Parathyroid adenoma (tissue), 2 donors: ENCODE measurements around the gene PDGFD.

Experiments
- H2AFZ ChIP-seq: fragments of 300-600 bp; sonication (generic); one replicate; pipeline ENCODE4 v1.7.0; 2017; ENCODE audit warnings: antibody characterized with exemption, mild to moderate bottlenecking
- H3K27ac ChIP-seq: fragments of 300-600 bp; sonication (generic); one replicate; pipeline ENCODE4 v1.7.0; 2017
- H3K27me3 ChIP-seq: fragments of 300-600 bp; sonication (generic); one replicate; pipeline ENCODE4 v1.7.0; 2017; ENCODE audit warnings: low read length; ENCODE audit not compliant: control insufficient read depth, insufficient read depth
- H3K36me3 ChIP-seq: fragments of 300-600 bp; sonication (generic); one replicate; pipeline ENCODE4 v1.7.0; 2017; ENCODE audit warnings: low read length; ENCODE audit not compliant: control insufficient read depth, insufficient read depth
- H3K4me1 ChIP-seq: fragments of 300-600 bp; sonication (generic); one replicate; pipeline ENCODE4 v1.7.0; 2017; ENCODE audit warnings: control low read depth
- H3K4me2 ChIP-seq: fragments of 300-600 bp; sonication (generic); one replicate; pipeline ENCODE4 v1.7.0; 2017; ENCODE audit warnings: low read length
- H3K4me3 ChIP-seq: fragments of 300-600 bp; sonication (generic); one replicate; pipeline ENCODE4 v1.7.0; 2017; ENCODE audit warnings: low read depth, low read length
- H3K79me2 ChIP-seq: fragments of 300-600 bp; sonication (generic); one replicate; pipeline ENCODE4 v1.7.0; 2017; ENCODE audit warnings: control low read depth
- H3K9ac ChIP-seq: fragments of 300-600 bp; sonication (generic); one replicate; pipeline ENCODE4 v1.7.0; 2017; ENCODE audit warnings: mild to moderate bottlenecking
- H3K9me3 ChIP-seq: fragments of 300-600 bp; sonication (generic); one replicate; pipeline ENCODE4 v1.7.0; 2017; ENCODE audit warnings: low read length; ENCODE audit not compliant: control insufficient read depth
- TF ChIP-seq, protein P1 (sequence below): fragments of 300-600 bp; sonication (generic); IDR thresholded peaks from one replicate; pipeline ENCODE4 v1.7.0; 2017; ENCODE audit warnings: antibody characterized with exemption, mild to moderate bottlenecking
- donor health status: primary hyperparathyroidism.

PDGFD gene

DNA sequence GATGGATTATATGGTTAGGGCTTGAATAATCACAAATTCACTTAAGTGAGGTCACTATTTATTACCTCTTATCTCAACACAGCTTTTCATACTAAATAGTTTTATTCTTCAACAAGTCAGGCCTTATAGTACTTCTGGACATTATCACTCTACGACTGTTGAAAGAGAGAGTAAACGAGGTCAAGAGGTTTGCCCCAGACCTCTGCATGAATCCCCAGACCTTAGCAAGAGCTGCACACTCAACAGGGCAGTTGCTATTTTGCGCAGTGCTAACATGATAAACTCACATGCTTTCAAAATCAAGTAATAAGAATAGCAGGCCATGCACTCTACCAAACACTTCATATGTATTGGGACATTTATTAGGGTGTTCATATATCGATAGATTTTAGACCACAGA lies 67.0 kb downstream of the PDGFD start:
- H3K4me1 ChIP-seq, result no peaks in the 10 kb centered on the region
- no peaks in the 10 kb centered on the region for H3K79me2 ChIP-seq
- no peak overlapping the region for H3K9ac ChIP-seq
- no peaks in the 10 kb centered on the region for H3K27me3 ChIP-seq
- TF ChIP-seq, protein P1, sequence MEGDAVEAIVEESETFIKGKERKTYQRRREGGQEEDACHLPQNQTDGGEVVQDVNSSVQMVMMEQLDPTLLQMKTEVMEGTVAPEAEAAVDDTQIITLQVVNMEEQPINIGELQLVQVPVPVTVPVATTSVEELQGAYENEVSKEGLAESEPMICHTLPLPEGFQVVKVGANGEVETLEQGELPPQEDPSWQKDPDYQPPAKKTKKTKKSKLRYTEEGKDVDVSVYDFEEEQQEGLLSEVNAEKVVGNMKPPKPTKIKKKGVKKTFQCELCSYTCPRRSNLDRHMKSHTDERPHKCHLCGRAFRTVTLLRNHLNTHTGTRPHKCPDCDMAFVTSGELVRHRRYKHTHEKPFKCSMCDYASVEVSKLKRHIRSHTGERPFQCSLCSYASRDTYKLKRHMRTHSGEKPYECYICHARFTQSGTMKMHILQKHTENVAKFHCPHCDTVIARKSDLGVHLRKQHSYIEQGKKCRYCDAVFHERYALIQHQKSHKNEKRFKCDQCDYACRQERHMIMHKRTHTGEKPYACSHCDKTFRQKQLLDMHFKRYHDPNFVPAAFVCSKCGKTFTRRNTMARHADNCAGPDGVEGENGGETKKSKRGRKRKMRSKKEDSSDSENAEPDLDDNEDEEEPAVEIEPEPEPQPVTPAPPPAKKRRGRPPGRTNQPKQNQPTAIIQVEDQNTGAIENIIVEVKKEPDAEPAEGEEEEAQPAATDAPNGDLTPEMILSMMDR, result no peak
- H3K27ac ChIP-seq, result no peak overlapping the region
- H2AFZ ChIP-seq, result no peak overlapping the region
- no peak overlapping the region for H3K4me2 ChIP-seq
- H3K9me3 ChIP-seq, result no peaks in the 10 kb centered on the region
- H3K36me3 ChIP-seq, result no peaks in the 10 kb centered on the region
- H3K4me3 ChIP-seq, result no peak overlapping the region

DNA sequence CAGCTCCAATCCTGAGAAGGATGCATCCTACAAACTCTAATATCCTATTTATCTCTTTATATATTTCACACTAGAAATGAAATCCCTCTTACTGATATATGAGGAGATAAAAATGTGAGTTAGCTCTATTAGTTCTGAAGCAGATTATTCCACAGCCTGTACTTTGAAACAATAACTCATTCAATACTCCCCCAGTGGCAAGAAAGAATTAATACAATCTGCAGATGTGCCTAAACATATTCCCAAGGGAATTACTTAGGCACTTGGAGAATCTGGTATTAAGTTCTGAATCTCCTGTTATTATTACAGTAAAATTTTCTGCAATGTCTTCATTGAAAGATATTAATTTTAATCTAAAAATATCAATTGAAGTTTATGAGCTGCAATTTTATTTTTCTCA lies 68.2 kb downstream of the PDGFD start:
- Histone ChIP-seq H3K4me2 (no peak overlapping the region), H3K36me3 (no peaks in the 10 kb centered on the region), H3K9me3 (no peaks in the 10 kb centered on the region), H3K27me3 (no peaks in the 10 kb centered on the region), H2AFZ (no peak overlapping the region), H3K9ac (no peak overlapping the region), H3K4me1 (no peaks in the 10 kb centered on the region), H3K4me3 (no peak overlapping the region), H3K79me2 (no peaks in the 10 kb centered on the region), H3K27ac (no peak overlapping the region)
- TF ChIP-seq, protein P1, result no peak

DNA sequence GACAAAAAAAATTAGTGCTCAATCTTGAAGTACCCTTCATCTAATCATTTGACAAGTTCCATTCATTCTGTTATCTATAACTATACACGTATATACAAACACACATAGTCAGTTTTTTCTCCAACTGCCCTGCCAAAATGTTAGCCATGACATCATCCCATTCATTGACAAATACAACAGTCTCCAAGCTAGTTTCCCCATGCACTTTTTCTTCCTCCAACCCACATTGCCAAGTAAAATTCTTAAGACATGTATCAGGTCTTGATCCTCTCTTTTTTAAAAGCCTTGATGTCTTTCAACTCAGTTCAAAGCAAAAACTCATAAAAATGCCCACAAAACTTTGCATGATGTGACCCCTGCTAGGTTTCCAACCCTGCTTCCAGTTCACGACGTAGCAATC lies 69.4 kb downstream of the PDGFD start:
- TF ChIP-seq, protein P1, result no peak
- Histone ChIP-seq H3K27me3 (no peaks in the 10 kb centered on the region), H3K27ac (no peak overlapping the region), H3K4me2 (no peak overlapping the region), H3K9ac (no peak overlapping the region), H3K4me1 (no peaks in the 10 kb centered on the region), H3K9me3 (no peaks in the 10 kb centered on the region), H3K36me3 (no peaks in the 10 kb centered on the region), H3K79me2 (no peaks in the 10 kb centered on the region), H3K4me3 (no peak overlapping the region), H2AFZ (no peak overlapping the region)

DNA sequence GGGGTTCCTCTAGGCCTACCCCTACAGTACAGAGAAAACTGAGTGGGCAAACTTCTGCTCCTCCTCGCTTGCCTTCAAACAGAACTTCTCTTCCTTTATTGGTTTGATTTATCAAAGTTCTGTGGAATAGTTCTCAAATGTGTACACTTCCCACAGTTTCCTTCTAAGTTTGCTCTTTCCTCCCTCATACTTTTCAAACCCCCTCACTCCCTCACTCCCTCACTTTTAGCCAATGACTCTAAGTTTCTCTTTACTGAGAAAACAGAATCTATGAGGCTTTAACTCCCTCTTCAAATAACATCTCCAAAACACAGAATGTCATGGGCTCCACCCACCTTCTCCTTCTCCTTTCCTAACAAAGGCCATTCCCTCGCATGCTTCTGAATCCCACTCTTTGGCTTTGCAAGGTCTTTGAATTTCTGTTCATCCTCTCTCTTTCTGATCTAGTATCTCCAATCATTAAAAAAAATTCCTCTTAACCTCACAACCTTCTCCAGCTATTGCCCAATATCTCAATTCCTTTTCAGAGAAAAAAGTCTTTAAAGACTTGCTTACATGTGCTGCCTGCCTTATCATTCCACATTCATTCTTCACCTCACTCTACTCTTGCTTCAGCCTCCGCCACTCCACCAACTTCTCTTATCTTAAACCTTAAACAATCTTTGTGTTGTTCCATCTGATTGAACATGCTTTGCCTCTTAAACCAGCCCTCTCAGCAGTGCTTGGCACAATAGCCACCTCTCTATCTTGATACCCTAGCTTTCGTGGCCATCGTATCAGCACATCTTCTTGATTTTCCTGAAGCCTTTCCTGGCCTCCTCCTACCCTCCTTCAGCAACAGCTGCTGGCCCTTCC lies 70.3 kb downstream of the PDGFD start:
- no peaks in the 10 kb centered on the region for H3K27me3 ChIP-seq
- no peaks in the 10 kb centered on the region for H3K4me1 ChIP-seq
- H3K9me3 ChIP-seq, result no peaks in the 10 kb centered on the region
- no peak overlapping the region for H3K9ac ChIP-seq
- no peak overlapping the region for H3K27ac ChIP-seq
- no peaks in the 10 kb centered on the region for H3K36me3 ChIP-seq
- H2AFZ ChIP-seq, result no peak overlapping the region
- no peaks in the 10 kb centered on the region for H3K79me2 ChIP-seq
- H3K4me2 ChIP-seq, result no peak overlapping the region
- TF ChIP-seq, protein P1, result no peak
- no peak overlapping the region for H3K4me3 ChIP-seq

DNA sequence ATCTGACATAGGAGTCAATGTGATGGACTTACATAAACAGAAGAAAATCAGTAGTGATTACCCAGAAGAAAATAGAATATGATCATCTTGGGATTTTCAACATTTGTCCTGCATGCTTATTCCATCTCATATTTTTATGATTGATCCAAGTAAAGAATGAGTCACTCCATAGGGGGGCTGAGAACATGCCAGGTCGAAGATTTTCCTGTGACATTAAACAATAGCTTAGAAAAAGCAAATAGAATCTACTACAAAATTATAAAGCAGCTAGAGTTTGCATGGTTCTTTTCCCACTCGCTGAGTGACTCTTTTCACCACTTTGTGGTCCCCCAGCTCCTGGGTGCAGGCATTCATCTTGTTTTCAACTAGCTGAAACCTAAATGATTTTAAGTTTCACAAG lies 71.2 kb downstream of the PDGFD start:
- no peak overlapping the region for H3K4me2 ChIP-seq
- H3K79me2 ChIP-seq, result no peaks in the 10 kb centered on the region
- H3K4me1 ChIP-seq, result no peaks in the 10 kb centered on the region
- no peaks in the 10 kb centered on the region for H3K36me3 ChIP-seq
- no peak overlapping the region for H2AFZ ChIP-seq
- TF ChIP-seq, protein P1, result no peak
- H3K4me3 ChIP-seq, result no peak overlapping the region
- H3K9me3 ChIP-seq, result no peaks in the 10 kb centered on the region
- H3K9ac ChIP-seq, result no peak overlapping the region
- no peak overlapping the region for H3K27ac ChIP-seq
- no peaks in the 10 kb centered on the region for H3K27me3 ChIP-seq
